ENCODE measurements around the gene ALLC. TPM values are rescaled to one million over a fixed set of nuclear protein-coding genes. Genes with fewer than 3 reads are reported as not detected.

ALLC gene
- total and polyA plus RNA-seq, 4 donors, result 0.09 to 1.4 (median 0.74) TPM

DNA sequence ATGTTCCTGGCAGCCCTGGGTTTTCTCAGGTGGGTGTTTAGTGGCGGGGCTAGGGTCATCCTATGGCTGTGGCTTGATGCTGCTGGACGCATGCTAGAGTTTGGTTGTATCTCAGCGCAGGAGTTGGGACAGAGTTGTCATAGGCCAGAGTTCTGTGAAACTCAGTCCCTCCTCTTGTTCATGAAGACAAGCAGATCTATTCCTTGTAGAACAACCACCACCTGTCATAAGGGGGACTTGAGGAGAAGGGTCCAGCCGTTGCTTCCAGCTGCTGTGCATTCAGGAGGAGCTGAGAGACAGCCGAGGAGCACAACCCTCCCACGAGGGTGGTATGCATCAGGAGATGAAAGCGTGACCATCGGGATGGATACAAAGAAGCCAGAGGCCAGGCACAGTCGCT lies 71.8 kb downstream of the ALLC start:
- WGBS, result 76% methylated on average over 9 of the region's 9 CpGs
- no peaks in the 10 kb centered on the region for H3K9me3 ChIP-seq (ENCODE audit: control insufficient read depth in 4 of 4, low read length in 3 of 4)
- TF ChIP-seq, protein P1, sequence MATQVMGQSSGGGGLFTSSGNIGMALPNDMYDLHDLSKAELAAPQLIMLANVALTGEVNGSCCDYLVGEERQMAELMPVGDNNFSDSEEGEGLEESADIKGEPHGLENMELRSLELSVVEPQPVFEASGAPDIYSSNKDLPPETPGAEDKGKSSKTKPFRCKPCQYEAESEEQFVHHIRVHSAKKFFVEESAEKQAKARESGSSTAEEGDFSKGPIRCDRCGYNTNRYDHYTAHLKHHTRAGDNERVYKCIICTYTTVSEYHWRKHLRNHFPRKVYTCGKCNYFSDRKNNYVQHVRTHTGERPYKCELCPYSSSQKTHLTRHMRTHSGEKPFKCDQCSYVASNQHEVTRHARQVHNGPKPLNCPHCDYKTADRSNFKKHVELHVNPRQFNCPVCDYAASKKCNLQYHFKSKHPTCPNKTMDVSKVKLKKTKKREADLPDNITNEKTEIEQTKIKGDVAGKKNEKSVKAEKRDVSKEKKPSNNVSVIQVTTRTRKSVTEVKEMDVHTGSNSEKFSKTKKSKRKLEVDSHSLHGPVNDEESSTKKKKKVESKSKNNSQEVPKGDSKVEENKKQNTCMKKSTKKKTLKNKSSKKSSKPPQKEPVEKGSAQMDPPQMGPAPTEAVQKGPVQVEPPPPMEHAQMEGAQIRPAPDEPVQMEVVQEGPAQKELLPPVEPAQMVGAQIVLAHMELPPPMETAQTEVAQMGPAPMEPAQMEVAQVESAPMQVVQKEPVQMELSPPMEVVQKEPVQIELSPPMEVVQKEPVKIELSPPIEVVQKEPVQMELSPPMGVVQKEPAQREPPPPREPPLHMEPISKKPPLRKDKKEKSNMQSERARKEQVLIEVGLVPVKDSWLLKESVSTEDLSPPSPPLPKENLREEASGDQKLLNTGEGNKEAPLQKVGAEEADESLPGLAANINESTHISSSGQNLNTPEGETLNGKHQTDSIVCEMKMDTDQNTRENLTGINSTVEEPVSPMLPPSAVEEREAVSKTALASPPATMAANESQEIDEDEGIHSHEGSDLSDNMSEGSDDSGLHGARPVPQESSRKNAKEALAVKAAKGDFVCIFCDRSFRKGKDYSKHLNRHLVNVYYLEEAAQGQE (IDR thresholded peaks at IDR 0.05), result no peak
- TF ChIP-seq, protein P2, sequence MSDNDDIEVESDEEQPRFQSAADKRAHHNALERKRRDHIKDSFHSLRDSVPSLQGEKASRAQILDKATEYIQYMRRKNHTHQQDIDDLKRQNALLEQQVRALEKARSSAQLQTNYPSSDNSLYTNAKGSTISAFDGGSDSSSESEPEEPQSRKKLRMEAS (IDR thresholded peaks at IDR 0.05), result no peak
- TF ChIP-seq FOXA1 (IDR thresholded peaks at IDR 0.05) (no peak), TAF1 (conservative IDR thresholded peaks at IDR 0.05) (no peak)
- peaks cover 0 to 4% (median 0%) of the 10 kb centered on the region in 4 donors for H3K4me1 ChIP-seq (ENCODE audit: control insufficient read depth in 4 of 4, insufficient read depth in 4 of 4, low read length in 3 of 4)
- H3K9ac ChIP-seq (ENCODE audit: low read depth in 1 of 2, low read length in 2 of 2), result no peak overlapping the region
- no peak overlapping the region for H3K27ac ChIP-seq (ENCODE audit: low read depth in 1 of 2, low read length in 2 of 2)
- peaks cover 0 to 3% (median 0%) of the 10 kb centered on the region in 4 donors for H3K27me3 ChIP-seq (ENCODE audit: control insufficient read depth in 4 of 4, insufficient read depth in 4 of 4, low read length in 3 of 4)
- H3K36me3 ChIP-seq (ENCODE audit: control insufficient read depth in 4 of 4, insufficient read depth in 3 of 4, low read depth in 1 of 4, low read length in 3 of 4), result no peaks in the 10 kb centered on the region
- no peak overlapping the region for H3K4me3 ChIP-seq (ENCODE audit: low read depth in 1 of 3, low read length in 3 of 3)
- no peak for DNase-seq (ENCODE audit: low spot score)

DNA sequence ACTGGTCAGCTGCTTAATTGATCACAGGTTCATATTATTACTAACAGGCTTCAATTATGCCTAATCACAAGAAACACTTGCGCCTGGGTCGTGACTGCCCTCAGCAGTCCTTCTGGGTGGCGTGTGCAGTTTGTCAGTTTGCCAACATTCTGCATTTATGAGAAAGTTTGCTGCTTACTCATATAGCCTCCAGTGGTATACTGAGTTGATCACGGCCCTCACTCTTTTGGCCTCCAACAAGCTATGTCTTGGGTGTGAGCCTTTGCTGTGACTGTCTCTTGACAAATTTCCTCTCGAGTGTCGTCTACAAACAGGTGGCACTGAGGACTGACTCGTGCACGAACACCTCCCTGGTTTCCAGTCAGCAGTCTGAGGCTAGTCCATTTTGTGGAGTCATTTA lies 72.6 kb downstream of the ALLC start:
- H3K9me3 ChIP-seq (ENCODE audit: control insufficient read depth in 4 of 4, low read length in 3 of 4), result no peaks in the 10 kb centered on the region
- 87% methylated on average over 8 of the region's 8 CpGs for WGBS
- H3K4me3 ChIP-seq (ENCODE audit: low read depth in 1 of 3, low read length in 3 of 3), result no peak overlapping the region

More for the DNA sequence above, 72.6 kb downstream of the ALLC start:
- DNase-seq (ENCODE audit: low spot score), result no peak
- Histone ChIP-seq H3K36me3 (ENCODE audit: control insufficient read depth in 4 of 4, insufficient read depth in 3 of 4, low read depth in 1 of 4, low read length in 3 of 4) (no peaks in the 10 kb centered on the region), H3K27me3 (ENCODE audit: control insufficient read depth in 4 of 4, insufficient read depth in 4 of 4, low read length in 3 of 4) (peaks cover 0 to 3% (median 0%) of the 10 kb centered on the region in 4 donors), H3K27ac (ENCODE audit: low read depth in 1 of 2, low read length in 2 of 2) (no peak overlapping the region), H3K9ac (ENCODE audit: low read depth in 1 of 2, low read length in 2 of 2) (no peak overlapping the region), H3K4me1 (ENCODE audit: control insufficient read depth in 4 of 4, insufficient read depth in 4 of 4, low read length in 3 of 4) (peaks cover 0 to 4% (median 0%) of the 10 kb centered on the region in 4 donors)
- TF ChIP-seq FOXA1 (IDR thresholded peaks at IDR 0.05) (no peak), GABPA (IDR thresholded peaks at IDR 0.05 in 1 of 2, conservative IDR thresholded peaks at IDR 0.05 in 1 of 2) (no peak), NR2F2 (IDR thresholded peaks at IDR 0.05) (no peak), HNF4G (IDR thresholded peaks at IDR 0.05) (no peak), HNF4A (conservative IDR thresholded peaks at IDR 0.05) (no peak), EGR1 (IDR thresholded peaks at IDR 0.05; ENCODE audit: low read depth in 2 of 2) (no peak), JUND (IDR thresholded peaks at IDR 0.05) (no peak), FOXA2 (IDR thresholded peaks at IDR 0.05) (no peak), RXRA (IDR thresholded peaks at IDR 0.05) (no peak), YY1 (IDR thresholded peaks at IDR 0.05) (no peak)
- TF ChIP-seq, protein P3, sequence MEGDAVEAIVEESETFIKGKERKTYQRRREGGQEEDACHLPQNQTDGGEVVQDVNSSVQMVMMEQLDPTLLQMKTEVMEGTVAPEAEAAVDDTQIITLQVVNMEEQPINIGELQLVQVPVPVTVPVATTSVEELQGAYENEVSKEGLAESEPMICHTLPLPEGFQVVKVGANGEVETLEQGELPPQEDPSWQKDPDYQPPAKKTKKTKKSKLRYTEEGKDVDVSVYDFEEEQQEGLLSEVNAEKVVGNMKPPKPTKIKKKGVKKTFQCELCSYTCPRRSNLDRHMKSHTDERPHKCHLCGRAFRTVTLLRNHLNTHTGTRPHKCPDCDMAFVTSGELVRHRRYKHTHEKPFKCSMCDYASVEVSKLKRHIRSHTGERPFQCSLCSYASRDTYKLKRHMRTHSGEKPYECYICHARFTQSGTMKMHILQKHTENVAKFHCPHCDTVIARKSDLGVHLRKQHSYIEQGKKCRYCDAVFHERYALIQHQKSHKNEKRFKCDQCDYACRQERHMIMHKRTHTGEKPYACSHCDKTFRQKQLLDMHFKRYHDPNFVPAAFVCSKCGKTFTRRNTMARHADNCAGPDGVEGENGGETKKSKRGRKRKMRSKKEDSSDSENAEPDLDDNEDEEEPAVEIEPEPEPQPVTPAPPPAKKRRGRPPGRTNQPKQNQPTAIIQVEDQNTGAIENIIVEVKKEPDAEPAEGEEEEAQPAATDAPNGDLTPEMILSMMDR (IDR thresholded peaks at IDR 0.05; ENCODE audit: low read depth, low read length, missing input control), result no peak
- TF ChIP-seq, protein P2 (IDR thresholded peaks at IDR 0.05), result no peak
- TF ChIP-seq, protein P1 (IDR thresholded peaks at IDR 0.05), result no peak
- TF ChIP-seq, protein P4, sequence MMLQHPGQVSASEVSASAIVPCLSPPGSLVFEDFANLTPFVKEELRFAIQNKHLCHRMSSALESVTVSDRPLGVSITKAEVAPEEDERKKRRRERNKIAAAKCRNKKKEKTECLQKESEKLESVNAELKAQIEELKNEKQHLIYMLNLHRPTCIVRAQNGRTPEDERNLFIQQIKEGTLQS (IDR thresholded peaks at IDR 0.05), result no peak

Measured in liver (tissue), 9 donors.